Esophagus muscularis mucosa (tissue), 4 donors: Measurements from ENCODE around the gene AQP7. TPM values are rescaled to one million over a fixed set of nuclear protein-coding genes. Genes with fewer than 3 reads are reported as not detected.

Source experiments
- DNase-seq: peaks from one replicate; pipeline ENCODE4 v3.0.0-alpha.2; 2017; ENCODE audit errors: extremely low spot score
- H3K27ac ChIP-seq, 4 donors: fragments of 200-600 bp; sonication (generic); replicated peaks in 1 of 4; 1 replicate in 3 of 4; 2 replicates in 1 of 4; pipeline ENCODE4 v1.5.1; 2016 to 2019; ENCODE audit warnings: mild to moderate bottlenecking in 1 of 4
- H3K27me3 ChIP-seq, 4 donors: fragments of 200-600 bp; sonication (generic); one replicate each; pipeline versions ENCODE4 v1.5.1 to v1.6.0; 2016 to 2019
- H3K36me3 ChIP-seq, 4 donors: fragments of 200-600 bp; sonication (generic); one replicate each; pipeline ENCODE4 v1.5.1; 2016 to 2019
- H3K4me1 ChIP-seq, 4 donors: fragments of 200-600 bp; sonication (generic); one replicate each; pipeline ENCODE4 v1.5.1; 2016 to 2019
- H3K4me3 ChIP-seq, 4 donors: fragments of 200-600 bp; sonication (generic); 1 replicate in 2 of 4; 2 replicates in 2 of 4; pipeline ENCODE4 v1.5.1; 2016 to 2019; ENCODE audit warnings: mild to moderate bottlenecking in 4 of 4, moderate library complexity in 1 of 4
- H3K9me3 ChIP-seq, 4 donors: fragments of 200-600 bp; sonication (generic); 1 replicate in 3 of 4; 2 replicates in 1 of 4; pipeline ENCODE4 v1.5.1; 2016 to 2019
- CTCF ChIP-seq, 3 experiments: fragments of 200-600 bp in 2 of 3; fragments of 450-650 bp in 1 of 3; sonication (generic) in 2 of 3; IDR thresholded peaks; one replicate each; pipeline ENCODE4 v1.5.1; 2017 to 2019; ENCODE audit warnings: antibody characterized with exemption in 3 of 3, mild to moderate bottlenecking in 2 of 3, moderate library complexity in 1 of 3
- EP300 ChIP-seq: sonication (generic); formaldehyde crosslinking; IDR thresholded peaks from one replicate; pipeline ENCODE4 v1.6.1; 2017; ENCODE audit warnings: antibody characterized with exemption
- POLR2A ChIP-seq: fragments of 450-650 bp; IDR thresholded peaks from one replicate; pipeline ENCODE4 v1.6.1; 2017; ENCODE audit warnings: antibody characterized with exemption, moderate library complexity, mild to moderate bottlenecking, low read depth
- POLR2AphosphoS5 ChIP-seq, 2 donors: sonication (generic); formaldehyde crosslinking; IDR thresholded peaks; one replicate each; pipeline ENCODE4 v1.6.1; 2017; ENCODE audit warnings: antibody characterized with exemption in 2 of 2
- WGBS: methylation state at CpG from one replicate; pipeline ENCODE4 v1.1.5; 2018; 5-methylcytosine and 5-hydroxymethylcytosine counted together
- intact Hi-C: fragments of 100-400 bp; cut with DNase I; formaldehyde crosslinking; loops from one replicate; pipeline ENCODE4 v1.15.1; 2023
- total RNA-seq, 4 donors: library from RNA; depleted of rRNA; stranded (reverse); fragments of >200 nt; gene quantifications; one replicate each; pipeline versions ENCODE4 v1.1.0 to v1.2.1, GENCODE V29; 2016

AQP7 gene
- total RNA-seq, 4 donors from 2014 or later: 0.33 to 1.8 (median 1.4) TPM

- no peak for DNase-seq
- Histone ChIP-seq H3K9me3 (no peaks in the 10 kb centered on the region), H3K27me3 (peaks cover 0 to 16% (median 0%) of the 10 kb centered on the region in 4 donors), H3K4me3 (no peak overlapping the region), H3K36me3 (no peaks in the 10 kb centered on the region), H3K4me1 (peaks cover 0 to 18% (median 13%) of the 10 kb centered on the region in 4 donors), H3K27ac (no peak overlapping the region)
- 82% methylated on average over 4 of the region's 16 CpGs for WGBS
- TF ChIP-seq CTCF (IDR thresholded peaks at IDR 0.05) (no peak), POLR2A (no peak), EP300 (no peak), POLR2AphosphoS5 (IDR thresholded peaks at IDR 0.05) (no peak)
- intact Hi-C loops: no loop called here
Measured at GRCh38 chr9:33434317-33435105, 32.1 kb upstream of the AQP7 start.

- Histone ChIP-seq H3K4me1 (peaks cover 0 to 16% (median 11%) of the 10 kb centered on the region in 4 donors), H3K36me3 (no peaks in the 10 kb centered on the region), H3K27me3 (peaks cover 0 to 16% (median 0%) of the 10 kb centered on the region in 4 donors), H3K27ac (no peak overlapping the region), H3K4me3 (no peak overlapping the region), H3K9me3 (no peaks in the 10 kb centered on the region)
- 95% methylated on average over 8 of the region's 8 CpGs for WGBS
- intact Hi-C loops: no loop called here
- no peak for TF ChIP-seq EP300
- DNase-seq: no peak
Measured at GRCh38 chr9:33433871-33434270, 31.5 kb upstream of the AQP7 start.

- peaks cover 0 to 9% (median 5%) of the 10 kb centered on the region in 4 donors for H3K4me1 ChIP-seq
- no peaks in the 10 kb centered on the region for H3K9me3 ChIP-seq
- 84% methylated on average over 2 of the region's 2 CpGs for WGBS
- H3K27me3 ChIP-seq: peaks cover 0 to 7% (median 0%) of the 10 kb centered on the region in 4 donors
- no peak for TF ChIP-seq POLR2A
- TF ChIP-seq POLR2AphosphoS5 (IDR thresholded peaks at IDR 0.05): no peak
- TF ChIP-seq EP300: no peak
- TF ChIP-seq CTCF (IDR thresholded peaks at IDR 0.05): no peak
- H3K36me3 ChIP-seq: no peaks in the 10 kb centered on the region
- no peak overlapping the region for H3K4me3 ChIP-seq
- intact Hi-C loops: no loop called here
- no peak for DNase-seq
- H3K27ac ChIP-seq: no peak overlapping the region
Measured at GRCh38 chr9:33431420-33431819, 29.1 kb upstream of the AQP7 start.

- H3K27me3 ChIP-seq: peaks cover 0 to 2% (median 0%) of the 10 kb centered on the region in 4 donors
- no CpG with 5 or more reads among the region's 1 CpG for WGBS
- TF ChIP-seq POLR2AphosphoS5 (IDR thresholded peaks at IDR 0.05) (no peak), CTCF (IDR thresholded peaks at IDR 0.05) (no peak), POLR2A (no peak), EP300 (no peak)
- no peaks in the 10 kb centered on the region for H3K36me3 ChIP-seq
- peaks cover 0 to 8% (median 2%) of the 10 kb centered on the region in 4 donors for H3K4me1 ChIP-seq
- DNase-seq: no peak
- H3K27ac ChIP-seq: no peak overlapping the region
- intact Hi-C loops: no loop called here
- H3K9me3 ChIP-seq: no peaks in the 10 kb centered on the region
- H3K4me3 ChIP-seq: no peak overlapping the region
Measured at GRCh38 chr9:33430942-33431341, 28.6 kb upstream of the AQP7 start.

- WGBS: 91% methylated on average over 3 of the region's 3 CpGs
- no peak for TF ChIP-seq POLR2AphosphoS5 (IDR thresholded peaks at IDR 0.05)
- no peak for TF ChIP-seq EP300
- no peak for TF ChIP-seq CTCF (IDR thresholded peaks at IDR 0.05)
- no peak for TF ChIP-seq POLR2A
- no peaks in the 10 kb centered on the region for H3K36me3 ChIP-seq
Measured at GRCh38 chr9:33429256-33429985, 27.1 kb upstream of the AQP7 start.

More at GRCh38 chr9:33429256-33429985, 27.1 kb upstream of the AQP7 start:
- intact Hi-C loops: no loop called here
- Histone ChIP-seq H3K4me3 (no peak overlapping the region), H3K4me1 (peaks cover 0 to 8% (median 2%) of the 10 kb centered on the region in 4 donors), H3K9me3 (no peaks in the 10 kb centered on the region), H3K27me3 (no peaks in the 10 kb centered on the region), H3K27ac (no peak overlapping the region)
- no peak for DNase-seq
